Calu3 (cell line): Measurements from ENCODE around the gene HMCN2. TPM values are rescaled to one million over a fixed set of nuclear protein-coding genes. Genes with fewer than 3 reads are reported as not detected.
A peak's percentile ranks its signal among the peaks of the same experiment; 100 is the strongest.

Experiments
- BruUV-seq: library from RNA; stranded (reverse); fragments of 400-500 nt; replicated peaks from 2 replicates; lab custom pipeline; 2021; lab: Mats Ljungman, UMichigan
- CTCF ChIA-PET: fragments of 300-600 bp; sonication (Branson Sonifier 250); formaldehyde crosslinking; loops from one replicate; lab custom pipeline; 2022; ENCODE audit warnings: antibody characterized with exemption; lab: Charles Lee
- DNase-seq: peaks from one replicate; pipeline ENCODE4 v3.0.0; 2022
- H3K27ac Mint-ChIP-seq: one replicate; pipeline ENCODE4 v1.8.0; 2022; ENCODE audit warnings: mixed read lengths; ENCODE audit not compliant: unreplicated experiment
- H3K27me3 Mint-ChIP-seq: one replicate; pipeline ENCODE4 v1.8.0; 2022; ENCODE audit warnings: mixed read lengths; ENCODE audit not compliant: unreplicated experiment
- H3K36me3 Mint-ChIP-seq: one replicate; pipeline ENCODE4 v1.8.0; 2022; ENCODE audit warnings: mild to moderate bottlenecking, moderate library complexity, mixed read lengths; ENCODE audit not compliant: insufficient read depth, unreplicated experiment
- H3K4me1 Mint-ChIP-seq: one replicate; pipeline ENCODE4 v1.8.0; 2022; ENCODE audit warnings: mild to moderate bottlenecking, low read depth, mixed read lengths; ENCODE audit not compliant: unreplicated experiment
- H3K4me3 Mint-ChIP-seq: one replicate; pipeline ENCODE4 v1.8.0; 2022; ENCODE audit warnings: mild to moderate bottlenecking, low read depth, moderate library complexity, mixed read lengths; ENCODE audit not compliant: unreplicated experiment
- H3K9me3 Mint-ChIP-seq: one replicate; pipeline ENCODE4 v1.8.0; 2022; ENCODE audit warnings: low read depth, mixed read lengths; ENCODE audit not compliant: unreplicated experiment
- intact Hi-C: fragments of 100-400 bp; cut with micrococcal nuclease; formaldehyde crosslinking; loops from one replicate; pipeline ENCODE4 v1.10.0; 2022; ENCODE audit not compliant: unreplicated experiment
- total RNA-seq: library from RNA; stranded (reverse); gene quantifications from 2 replicates; pipeline ENCODE4 v1.2.3, GENCODE V29; 2022
- TF ChIP-seq, protein P1 (sequence below): fragments of 200-600 bp; IDR thresholded peaks from one replicate; pipeline ENCODE4 v1.8.0; 2022; ENCODE audit warnings: antibody characterized with exemption; ENCODE audit not compliant: unreplicated experiment

The HMCN2 gene
- total RNA-seq, 1 experiment from 2014 or later: not detected

DNA sequence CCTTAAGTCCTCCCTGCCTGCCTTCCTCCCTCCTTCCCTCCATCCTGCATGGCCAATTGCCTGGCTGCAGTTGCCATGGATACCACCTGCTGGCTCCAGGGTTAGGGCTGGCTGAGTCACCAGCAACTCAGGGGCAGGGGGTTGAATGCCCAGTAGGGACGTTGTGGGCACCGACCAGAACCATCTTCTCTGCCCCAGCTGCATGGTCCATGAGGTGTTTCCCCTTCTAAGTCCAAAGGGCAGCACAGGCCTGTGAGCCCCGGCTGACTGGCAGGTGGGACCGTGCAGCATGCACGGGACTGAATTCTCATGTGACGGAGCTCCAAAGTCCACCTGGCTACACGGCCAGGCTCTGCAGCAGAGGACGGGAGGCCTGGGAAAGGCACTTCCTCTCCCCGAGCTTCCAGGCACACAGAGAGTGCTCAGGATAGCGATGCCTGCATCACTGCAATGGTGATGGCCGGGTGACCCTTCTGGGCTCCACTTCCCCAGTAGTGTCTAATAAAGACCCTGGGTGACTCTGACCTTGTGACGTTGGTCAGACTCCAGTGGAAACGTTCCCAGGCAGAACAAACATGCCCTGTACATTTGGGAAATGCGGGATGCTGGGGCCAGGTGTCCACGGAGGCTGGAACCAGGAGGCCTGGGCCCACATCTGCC lies 184.9 kb downstream of the HMCN2 start:
- intact Hi-C loops: no loop called here
- Mint-ChIP-seq H3K9me3 (no peaks in the 10 kb centered on the region), H3K36me3 (peaks cover 6% of the 10 kb centered on the region), H3K27me3 (no peaks in the 10 kb centered on the region), H3K4me1 (peaks cover 9% of the 10 kb centered on the region), H3K4me3 (no peak overlapping the region), H3K27ac (no peak overlapping the region)
- BruUV-seq: no TSS peak
- TF ChIP-seq, protein P1, sequence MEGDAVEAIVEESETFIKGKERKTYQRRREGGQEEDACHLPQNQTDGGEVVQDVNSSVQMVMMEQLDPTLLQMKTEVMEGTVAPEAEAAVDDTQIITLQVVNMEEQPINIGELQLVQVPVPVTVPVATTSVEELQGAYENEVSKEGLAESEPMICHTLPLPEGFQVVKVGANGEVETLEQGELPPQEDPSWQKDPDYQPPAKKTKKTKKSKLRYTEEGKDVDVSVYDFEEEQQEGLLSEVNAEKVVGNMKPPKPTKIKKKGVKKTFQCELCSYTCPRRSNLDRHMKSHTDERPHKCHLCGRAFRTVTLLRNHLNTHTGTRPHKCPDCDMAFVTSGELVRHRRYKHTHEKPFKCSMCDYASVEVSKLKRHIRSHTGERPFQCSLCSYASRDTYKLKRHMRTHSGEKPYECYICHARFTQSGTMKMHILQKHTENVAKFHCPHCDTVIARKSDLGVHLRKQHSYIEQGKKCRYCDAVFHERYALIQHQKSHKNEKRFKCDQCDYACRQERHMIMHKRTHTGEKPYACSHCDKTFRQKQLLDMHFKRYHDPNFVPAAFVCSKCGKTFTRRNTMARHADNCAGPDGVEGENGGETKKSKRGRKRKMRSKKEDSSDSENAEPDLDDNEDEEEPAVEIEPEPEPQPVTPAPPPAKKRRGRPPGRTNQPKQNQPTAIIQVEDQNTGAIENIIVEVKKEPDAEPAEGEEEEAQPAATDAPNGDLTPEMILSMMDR: no peak
- CTCF ChIA-PET: no interaction called here
- DNase-seq: peak; percentile 41

DNA sequence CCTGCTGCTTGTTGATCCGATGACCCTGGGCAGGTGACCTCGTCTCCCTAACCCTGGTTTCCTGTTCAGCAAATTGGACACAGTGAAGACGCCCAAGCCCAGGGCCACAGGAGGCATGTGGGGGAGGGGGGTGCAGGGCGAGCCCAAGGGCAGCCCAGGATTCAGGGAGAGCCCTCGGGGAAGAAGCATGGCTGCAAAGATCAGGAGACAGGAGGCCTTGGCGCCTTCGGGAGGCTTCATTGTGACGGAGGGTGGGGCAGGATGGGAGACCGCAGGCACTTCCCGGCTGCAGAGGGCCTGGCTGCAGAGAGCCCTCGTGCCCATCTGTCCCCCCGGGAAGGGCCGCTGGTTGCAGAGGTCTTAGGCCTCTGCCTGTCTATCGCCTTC lies 185.4 kb downstream of the HMCN2 start:
- CTCF ChIA-PET: no interaction called here
- Mint-ChIP-seq H3K36me3 (peaks cover under 1% of the 10 kb centered on the region), H3K27ac (no peak overlapping the region), H3K9me3 (no peaks in the 10 kb centered on the region), H3K4me1 (peaks cover 9% of the 10 kb centered on the region), H3K4me3 (no peak overlapping the region), H3K27me3 (no peaks in the 10 kb centered on the region)
- TF ChIP-seq, protein P1: no peak
- no TSS peak for BruUV-seq
- no peak for DNase-seq
- intact Hi-C loops: no loop called here

DNA sequence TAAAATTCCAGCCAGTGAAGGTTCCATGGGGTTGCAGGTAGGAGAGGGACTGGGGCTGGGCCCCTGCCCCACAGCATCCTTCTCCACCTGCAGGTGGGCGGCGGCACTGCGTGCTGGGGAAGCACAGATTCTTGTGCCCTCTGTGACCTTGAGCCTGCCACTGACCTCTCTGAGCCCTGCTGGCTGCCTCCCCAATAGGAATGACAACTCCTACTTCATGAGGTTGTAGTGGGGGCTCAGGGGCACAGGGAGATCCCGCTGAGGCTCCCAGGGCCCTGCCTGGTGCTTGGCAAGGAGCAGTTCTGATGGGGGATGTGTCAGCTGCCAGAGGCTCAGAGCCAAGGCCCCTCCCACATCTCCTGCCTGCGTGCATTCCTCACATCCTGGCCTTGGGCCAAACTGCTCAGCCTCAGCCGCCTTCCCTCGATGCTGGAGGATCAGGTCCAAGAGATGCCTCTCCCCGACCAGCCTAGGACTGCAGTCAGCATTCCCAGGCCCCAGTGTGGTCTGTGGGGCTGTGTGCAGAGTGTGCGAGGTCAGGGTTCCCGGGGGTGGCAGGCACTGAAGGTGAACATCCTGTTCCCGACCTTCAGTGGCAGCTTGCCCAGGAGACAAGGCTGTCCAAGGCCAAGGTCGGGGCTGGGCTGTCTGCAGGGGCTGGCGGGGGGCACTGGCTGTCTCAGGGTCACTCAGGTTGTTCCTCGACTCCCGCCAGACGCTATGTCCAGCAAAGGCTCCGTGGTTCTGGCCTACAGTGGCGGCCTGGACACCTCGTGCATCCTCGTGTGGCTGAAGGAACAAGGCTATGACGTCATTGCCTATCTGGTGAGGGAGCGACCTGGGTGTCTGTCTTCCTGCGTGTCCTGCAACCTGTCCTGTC lies 186.2 kb downstream of the HMCN2 start:
- H3K4me1 Mint-ChIP-seq: peaks cover 9% of the 10 kb centered on the region
- no peak overlapping the region for H3K4me3 Mint-ChIP-seq
- CTCF ChIA-PET: interaction anchor here (0.5 kb wide), 1 partner anchor 13 kb away, joined by 3 read pairs; no protein-coding TSS in a partner anchor
- H3K27me3 Mint-ChIP-seq: no peaks in the 10 kb centered on the region
- TF ChIP-seq, protein P1: peak; percentile 55
- no peaks in the 10 kb centered on the region for H3K9me3 Mint-ChIP-seq
- intact Hi-C loops: no loop called here
- no TSS peak for BruUV-seq
- H3K27ac Mint-ChIP-seq: no peak overlapping the region
- no peaks in the 10 kb centered on the region for H3K36me3 Mint-ChIP-seq
- DNase-seq: peak; percentile 89

DNA sequence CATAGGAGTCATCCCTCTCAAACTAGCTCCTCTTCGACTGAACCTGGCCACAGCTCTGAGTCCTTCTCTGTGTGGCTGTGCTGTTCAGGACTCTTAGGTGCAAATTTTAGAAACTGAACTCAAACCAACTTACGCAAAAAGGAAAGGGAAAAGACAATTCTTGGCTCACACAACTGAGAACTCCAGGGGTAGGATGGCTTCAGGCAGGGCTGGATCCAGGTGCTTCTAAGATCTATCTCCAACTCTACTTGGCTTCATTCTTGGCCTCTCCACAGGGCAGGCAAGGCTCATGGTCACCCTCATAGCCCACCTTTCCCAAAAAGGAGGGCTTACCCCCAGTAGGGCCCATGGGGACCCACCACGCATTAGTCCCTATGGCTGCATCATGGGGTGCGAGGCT lies 187.3 kb downstream of the HMCN2 start:
- Mint-ChIP-seq H3K27me3 (no peaks in the 10 kb centered on the region), H3K4me1 (peaks cover 9% of the 10 kb centered on the region), H3K9me3 (no peaks in the 10 kb centered on the region), H3K4me3 (no peak overlapping the region), H3K27ac (no peak overlapping the region), H3K36me3 (no peaks in the 10 kb centered on the region)
- BruUV-seq: no TSS peak
- CTCF ChIA-PET: interaction anchor here (0.5 kb wide), 1 partner anchor 12 kb away, joined by 3 read pairs; no protein-coding TSS in a partner anchor
- no peak for DNase-seq
- TF ChIP-seq, protein P1: no peak
- intact Hi-C loops: no loop called here
